HepG2 (cell line): ENCODE data around the gene ATOSB. TPM values are rescaled to one million over a fixed set of nuclear protein-coding genes. Genes with fewer than 3 reads are reported as not detected.
A peak's percentile ranks its signal among the peaks of the same experiment; 100 is the strongest.

Experiments
- ATF7-NPFF ChIP-seq: sonication (generic); formaldehyde crosslinking; IDR thresholded peaks from 2 replicates; pipeline ENCODE4 v1.8.1; 2023; ENCODE audit warnings: mild to moderate bottlenecking, low read depth, missing genetic modification reagents, moderate library complexity
- GTF2F1 ChIP-seq: fragments of 150-350 bp; IDR thresholded peaks from 2 replicates; pipeline ENCODE4 v1.6.1; 2014; ENCODE audit warnings: low read length
- HNRNPH1 ChIP-seq: fragments of 200-400 bp; formaldehyde crosslinking; optimal IDR thresholded peaks from 2 replicates; pipeline ENCODE3; 2017; ENCODE audit warnings: mild to moderate bottlenecking, low read depth, low read length
- HOXA9 ChIP-seq: sonication (generic); formaldehyde crosslinking; IDR thresholded peaks from 2 replicates; pipeline ENCODE4 v1.8.1; 2022; ENCODE audit warnings: missing genetic modification reagents, mild to moderate bottlenecking, moderate library complexity, borderline replicate concordance
- KDM2A ChIP-seq: sonication (generic); formaldehyde crosslinking; IDR thresholded peaks from 2 replicates; pipeline ENCODE4 v1.4.0; 2020; ENCODE audit warnings: low read depth, missing genetic modification reagents, borderline replicate concordance
- NR2C2 ChIP-seq: sonication (generic); formaldehyde crosslinking; IDR thresholded peaks from 2 replicates; pipeline ENCODE4 v1.4.0; 2020; ENCODE audit warnings: missing genetic modification reagents, mild to moderate bottlenecking, moderate library complexity, borderline replicate concordance
- PHB2 ChIP-seq: fragments of 450-650 bp; IDR thresholded peaks from 2 replicates; pipeline ENCODE4 v1.6.1; 2018; ENCODE audit not compliant: partially characterized antibody
- RORA ChIP-seq: sonication (generic); formaldehyde crosslinking; IDR thresholded peaks from 2 replicates; pipeline ENCODE4 v1.5.0; 2020; ENCODE audit warnings: mild to moderate bottlenecking, missing genetic modification reagents, moderate library complexity
- ZNF543 ChIP-seq: sonication (generic); formaldehyde crosslinking; IDR thresholded peaks from 2 replicates; pipeline ENCODE4 v1.4.0; 2020; ENCODE audit warnings: mild to moderate bottlenecking, missing genetic modification reagents
- ZNF652 ChIP-seq: IDR thresholded peaks from 2 replicates; pipeline ENCODE4 v1.6.1; 2016; ENCODE audit warnings: low read depth, borderline replicate concordance
- ZNF772 ChIP-seq: sonication (generic); formaldehyde crosslinking; IDR thresholded peaks from 2 replicates; pipeline ENCODE4 v1.5.0; 2020; ENCODE audit warnings: mild to moderate bottlenecking, missing genetic modification reagents
- polyA plus RNA-seq, 8 experiments: library from polyadenylated mRNA; depleted of rRNA in 3 of 8; stranded (reverse) in 7 of 8; unstranded in 1 of 8; fragments of >200 nt; fragmentation: Illumina TruSeq in 4 of 8; extraction: Trizol in 4 of 8; gene quantifications; 2 replicates each; pipeline versions ENCODE4 v1.2.1 to v1.2.3, GENCODE V29; 2011 to 2016; ENCODE audit warnings: low read depth in 4 of 8, missing spikeins in 1 of 8, mixed read lengths in 1 of 8; ENCODE audit not compliant: insufficient read depth in 1 of 8
- total RNA-seq, 5 experiments: library from RNA; depleted of rRNA; stranded (reverse); fragments of >200 nt; fragmentation: Illumina TruSeq; extraction: Trizol; gene quantifications; 2 replicates each; pipeline ENCODE4 v1.2.3, GENCODE V29; 2016; ENCODE audit warnings: low read depth in 1 of 5
- TF ChIP-seq, protein P1 (sequence below): IDR thresholded peaks from 2 replicates; pipeline ENCODE4 v1.6.1; 2016; ENCODE audit warnings: low read depth, missing genetic modification reagents, missing compliant biosample characterization
- TF ChIP-seq, protein P2 (sequence below): sonication (generic); formaldehyde crosslinking; IDR thresholded peaks from 2 replicates; pipeline ENCODE4 v1.5.0; 2020; ENCODE audit warnings: mild to moderate bottlenecking, missing genetic modification reagents, borderline replicate concordance
- TF ChIP-seq, protein P3 (sequence below): sonication (generic); formaldehyde crosslinking; IDR thresholded peaks from 2 replicates; pipeline ENCODE4 v1.5.0; 2020; ENCODE audit warnings: missing genetic modification reagents
- TF ChIP-seq, protein P4 (sequence below): sonication (generic); formaldehyde crosslinking; IDR thresholded peaks from 2 replicates; pipeline ENCODE4 v1.4.0; 2020; ENCODE audit warnings: missing genetic modification reagents
- TF ChIP-seq, protein P5 (sequence below): sonication (generic); formaldehyde crosslinking; IDR thresholded peaks from 2 replicates; pipeline ENCODE4 v1.8.1; 2023; ENCODE audit warnings: mild to moderate bottlenecking, moderate library complexity, missing genetic modification reagents

Gene ATOSB
- total and polyA plus RNA-seq, 2 of the 13 experiments (the other 11 are each of a cell fraction or from before 2014, with no cell fraction given), result 1.9 to 6.4 TPM

DNA sequence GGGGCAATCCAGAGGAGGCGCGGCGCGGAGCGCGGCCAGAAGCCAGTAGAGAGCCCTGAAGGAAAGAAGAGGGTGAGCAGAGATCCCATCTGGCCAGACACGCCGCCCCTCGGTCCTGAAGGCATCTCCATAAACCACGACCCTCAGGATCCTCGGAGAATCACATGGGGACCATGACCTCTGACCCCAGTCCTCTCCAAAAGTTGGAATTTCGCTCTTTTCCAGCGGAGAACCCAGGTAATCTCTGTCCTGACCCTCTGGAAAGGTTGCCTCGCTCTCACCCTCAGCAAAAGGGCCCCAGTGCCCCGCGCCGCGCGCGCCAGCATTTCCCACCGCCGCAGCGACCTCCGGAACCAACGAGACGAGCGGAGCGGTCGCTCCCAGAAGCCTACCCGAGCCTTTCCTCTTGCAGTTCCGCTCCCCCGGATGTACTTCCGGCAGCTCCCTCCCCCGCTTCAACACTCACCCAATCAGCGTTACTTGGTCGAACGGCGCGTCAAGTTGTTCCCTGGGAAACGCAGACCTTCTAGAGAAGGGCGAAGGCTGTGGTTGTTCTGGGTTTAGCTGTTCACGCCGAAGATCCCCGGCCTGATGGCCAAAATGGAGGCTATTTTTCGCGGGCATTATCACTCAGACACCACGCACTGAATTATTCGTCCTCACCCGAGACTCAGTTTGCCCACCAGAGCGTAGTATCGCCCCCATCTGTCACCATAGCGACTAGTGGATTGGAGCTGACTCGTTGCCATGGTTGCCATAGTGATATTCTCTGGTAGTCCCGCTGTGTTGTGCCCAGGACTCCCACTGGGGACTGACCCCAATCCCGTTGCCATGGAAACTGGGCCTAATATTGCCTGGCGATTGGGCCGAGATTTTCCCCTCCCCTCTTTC lies 12.6 kb downstream of the ATOSB start, which contains the start of gene STOML2 (continued):
- TF ChIP-seq, protein P1, sequence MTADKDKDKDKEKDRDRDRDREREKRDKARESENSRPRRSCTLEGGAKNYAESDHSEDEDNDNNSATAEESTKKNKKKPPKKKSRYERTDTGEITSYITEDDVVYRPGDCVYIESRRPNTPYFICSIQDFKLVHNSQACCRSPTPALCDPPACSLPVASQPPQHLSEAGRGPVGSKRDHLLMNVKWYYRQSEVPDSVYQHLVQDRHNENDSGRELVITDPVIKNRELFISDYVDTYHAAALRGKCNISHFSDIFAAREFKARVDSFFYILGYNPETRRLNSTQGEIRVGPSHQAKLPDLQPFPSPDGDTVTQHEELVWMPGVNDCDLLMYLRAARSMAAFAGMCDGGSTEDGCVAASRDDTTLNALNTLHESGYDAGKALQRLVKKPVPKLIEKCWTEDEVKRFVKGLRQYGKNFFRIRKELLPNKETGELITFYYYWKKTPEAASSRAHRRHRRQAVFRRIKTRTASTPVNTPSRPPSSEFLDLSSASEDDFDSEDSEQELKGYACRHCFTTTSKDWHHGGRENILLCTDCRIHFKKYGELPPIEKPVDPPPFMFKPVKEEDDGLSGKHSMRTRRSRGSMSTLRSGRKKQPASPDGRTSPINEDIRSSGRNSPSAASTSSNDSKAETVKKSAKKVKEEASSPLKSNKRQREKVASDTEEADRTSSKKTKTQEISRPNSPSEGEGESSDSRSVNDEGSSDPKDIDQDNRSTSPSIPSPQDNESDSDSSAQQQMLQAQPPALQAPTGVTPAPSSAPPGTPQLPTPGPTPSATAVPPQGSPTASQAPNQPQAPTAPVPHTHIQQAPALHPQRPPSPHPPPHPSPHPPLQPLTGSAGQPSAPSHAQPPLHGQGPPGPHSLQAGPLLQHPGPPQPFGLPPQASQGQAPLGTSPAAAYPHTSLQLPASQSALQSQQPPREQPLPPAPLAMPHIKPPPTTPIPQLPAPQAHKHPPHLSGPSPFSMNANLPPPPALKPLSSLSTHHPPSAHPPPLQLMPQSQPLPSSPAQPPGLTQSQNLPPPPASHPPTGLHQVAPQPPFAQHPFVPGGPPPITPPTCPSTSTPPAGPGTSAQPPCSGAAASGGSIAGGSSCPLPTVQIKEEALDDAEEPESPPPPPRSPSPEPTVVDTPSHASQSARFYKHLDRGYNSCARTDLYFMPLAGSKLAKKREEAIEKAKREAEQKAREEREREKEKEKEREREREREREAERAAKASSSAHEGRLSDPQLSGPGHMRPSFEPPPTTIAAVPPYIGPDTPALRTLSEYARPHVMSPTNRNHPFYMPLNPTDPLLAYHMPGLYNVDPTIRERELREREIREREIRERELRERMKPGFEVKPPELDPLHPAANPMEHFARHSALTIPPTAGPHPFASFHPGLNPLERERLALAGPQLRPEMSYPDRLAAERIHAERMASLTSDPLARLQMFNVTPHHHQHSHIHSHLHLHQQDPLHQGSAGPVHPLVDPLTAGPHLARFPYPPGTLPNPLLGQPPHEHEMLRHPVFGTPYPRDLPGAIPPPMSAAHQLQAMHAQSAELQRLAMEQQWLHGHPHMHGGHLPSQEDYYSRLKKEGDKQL, result 0 out of 2 replicates have a peak, but pooled peaks have one; percentile 27
- peak; percentile 98 for TF ChIP-seq KDM2A (CRISPR knock-in tag)
- TF ChIP-seq, protein P2, sequence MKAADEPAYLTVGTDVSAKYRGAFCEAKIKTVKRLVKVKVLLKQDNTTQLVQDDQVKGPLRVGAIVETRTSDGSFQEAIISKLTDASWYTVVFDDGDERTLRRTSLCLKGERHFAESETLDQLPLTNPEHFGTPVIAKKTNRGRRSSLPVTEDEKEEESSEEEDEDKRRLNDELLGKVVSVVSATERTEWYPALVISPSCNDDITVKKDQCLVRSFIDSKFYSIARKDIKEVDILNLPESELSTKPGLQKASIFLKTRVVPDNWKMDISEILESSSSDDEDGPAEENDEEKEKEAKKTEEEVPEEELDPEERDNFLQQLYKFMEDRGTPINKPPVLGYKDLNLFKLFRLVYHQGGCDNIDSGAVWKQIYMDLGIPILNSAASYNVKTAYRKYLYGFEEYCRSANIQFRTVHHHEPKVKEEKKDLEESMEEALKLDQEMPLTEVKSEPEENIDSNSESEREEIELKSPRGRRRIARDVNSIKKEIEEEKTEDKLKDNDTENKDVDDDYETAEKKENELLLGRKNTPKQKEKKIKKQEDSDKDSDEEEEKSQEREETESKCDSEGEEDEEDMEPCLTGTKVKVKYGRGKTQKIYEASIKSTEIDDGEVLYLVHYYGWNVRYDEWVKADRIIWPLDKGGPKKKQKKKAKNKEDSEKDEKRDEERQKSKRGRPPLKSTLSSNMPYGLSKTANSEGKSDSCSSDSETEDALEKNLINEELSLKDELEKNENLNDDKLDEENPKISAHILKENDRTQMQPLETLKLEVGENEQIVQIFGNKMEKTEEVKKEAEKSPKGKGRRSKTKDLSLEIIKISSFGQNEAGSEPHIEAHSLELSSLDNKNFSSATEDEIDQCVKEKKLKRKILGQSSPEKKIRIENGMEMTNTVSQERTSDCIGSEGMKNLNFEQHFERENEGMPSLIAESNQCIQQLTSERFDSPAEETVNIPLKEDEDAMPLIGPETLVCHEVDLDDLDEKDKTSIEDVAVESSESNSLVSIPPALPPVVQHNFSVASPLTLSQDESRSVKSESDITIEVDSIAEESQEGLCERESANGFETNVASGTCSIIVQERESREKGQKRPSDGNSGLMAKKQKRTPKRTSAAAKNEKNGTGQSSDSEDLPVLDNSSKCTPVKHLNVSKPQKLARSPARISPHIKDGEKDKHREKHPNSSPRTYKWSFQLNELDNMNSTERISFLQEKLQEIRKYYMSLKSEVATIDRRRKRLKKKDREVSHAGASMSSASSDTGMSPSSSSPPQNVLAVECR (CRISPR knock-in tag), result peak; percentile 99
- peak; percentile 87 for TF ChIP-seq ATF7-NPFF
- TF ChIP-seq GTF2F1, result no peak
- TF ChIP-seq RORA (CRISPR knock-in tag), result no peak
- TF ChIP-seq ZNF652, result peak; percentile 46; the same call in 1 of the 2 replicates
- no peak for TF ChIP-seq PHB2
- TF ChIP-seq, protein P3, sequence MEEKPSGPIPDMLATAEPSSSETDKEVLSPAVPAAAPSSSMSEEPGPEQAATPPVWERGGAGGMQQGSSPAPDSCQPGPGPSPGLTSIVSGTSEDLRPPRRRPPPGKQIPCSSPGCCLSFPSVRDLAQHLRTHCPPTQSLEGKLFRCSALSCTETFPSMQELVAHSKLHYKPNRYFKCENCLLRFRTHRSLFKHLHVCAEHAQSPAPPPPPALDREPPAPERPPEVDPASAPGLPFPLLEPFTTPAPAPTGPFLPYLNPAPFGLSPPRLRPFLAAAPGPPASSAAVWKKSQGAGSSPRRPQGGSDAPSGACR (CRISPR knock-in tag), result peak; percentile 67; the same call in 1 of the 2 replicates
- peak; percentile 70; the same call in 1 of the 2 replicates for TF ChIP-seq HOXA9
- no peak for TF ChIP-seq HNRNPH1
- no peak for TF ChIP-seq ZNF543 (CRISPR knock-in tag)
- peak; percentile 98 for TF ChIP-seq NR2C2 (CRISPR knock-in tag)
- TF ChIP-seq, protein P4, sequence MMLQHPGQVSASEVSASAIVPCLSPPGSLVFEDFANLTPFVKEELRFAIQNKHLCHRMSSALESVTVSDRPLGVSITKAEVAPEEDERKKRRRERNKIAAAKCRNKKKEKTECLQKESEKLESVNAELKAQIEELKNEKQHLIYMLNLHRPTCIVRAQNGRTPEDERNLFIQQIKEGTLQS, result peak; percentile 54; the same call in 1 of the 2 replicates
- peak; percentile 92 for TF ChIP-seq ZNF772 (CRISPR knock-in tag)
- TF ChIP-seq, protein P5, sequence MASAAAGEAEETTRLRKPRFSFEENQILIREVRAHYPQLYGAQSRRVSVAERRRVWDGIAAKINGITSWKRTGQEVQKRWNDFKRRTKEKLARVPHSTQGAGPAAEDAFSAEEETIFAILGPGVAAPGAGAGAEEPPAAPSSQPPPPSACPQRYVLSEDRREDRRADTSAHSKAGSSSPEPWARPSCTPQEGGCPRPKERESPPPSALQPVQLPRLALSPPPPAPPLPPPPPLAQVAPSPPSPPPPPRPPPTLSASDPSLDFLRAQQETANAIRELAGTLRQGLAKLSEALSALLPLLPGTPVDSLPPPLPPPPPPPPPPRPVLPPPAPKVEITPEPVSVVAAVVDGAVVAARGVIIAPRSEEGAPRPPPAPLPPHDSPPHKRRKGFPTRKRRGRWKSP (CRISPR knock-in tag), result peak; percentile 58; the same call in 1 of the 2 replicates
